Fibroblast of peridontal ligament (primary cell): ENCODE measurements around the gene MLEC.
A peak's percentile ranks its signal among the peaks of the same experiment; 100 is the strongest.

ENCODE experiments used
- DNase-seq: peaks from one replicate; pipeline ENCODE4 v3.0.0-alpha.2; 2010; ENCODE audit errors: extremely low read depth

The MLEC gene

DNA sequence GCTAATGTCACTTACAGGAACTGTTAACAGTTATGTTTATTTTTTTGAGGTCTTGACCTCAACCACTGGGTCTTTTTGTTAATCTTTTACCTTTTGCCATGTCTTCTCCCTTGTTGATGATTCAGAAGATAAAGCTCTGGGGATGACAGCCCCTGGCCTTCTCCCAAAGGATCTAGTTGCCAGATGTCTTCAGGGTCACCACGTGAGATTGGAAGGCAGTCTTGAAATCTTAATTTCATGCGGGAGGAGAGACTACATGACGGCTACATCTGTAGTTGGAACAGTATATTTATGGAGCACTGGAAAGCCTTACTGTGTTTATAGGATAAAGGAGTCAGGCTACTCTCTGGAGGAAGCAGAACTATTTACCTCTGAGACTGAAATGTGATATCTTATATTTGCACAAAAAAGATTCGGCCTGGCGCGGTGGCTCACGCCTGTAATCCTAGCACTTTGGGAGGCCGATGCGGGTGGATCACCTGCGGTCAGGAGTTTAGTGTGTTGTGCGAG is 5.6 kb downstream of the MLEC start:
- DNase-seq: no peak

DNA sequence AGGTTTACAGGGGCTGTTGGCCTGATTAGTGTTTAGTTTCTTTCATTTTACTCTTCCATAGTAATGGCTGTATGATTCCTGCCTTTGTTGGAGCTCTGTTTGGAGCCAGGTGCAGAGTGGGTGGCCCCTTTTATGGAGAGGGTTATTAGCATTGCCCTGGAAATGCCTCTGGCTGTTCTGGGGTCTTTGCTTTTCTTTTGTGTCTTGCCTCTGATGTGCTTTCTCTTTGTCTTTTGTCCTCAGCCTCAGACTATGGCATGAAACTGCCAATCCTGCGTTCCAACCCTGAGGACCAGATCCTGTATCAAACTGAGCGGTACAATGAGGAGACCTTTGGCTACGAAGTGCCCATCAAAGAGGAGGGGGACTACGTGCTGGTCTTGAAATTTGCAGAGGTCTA is 6.9 kb downstream of the MLEC start:
- no peak for DNase-seq

DNA sequence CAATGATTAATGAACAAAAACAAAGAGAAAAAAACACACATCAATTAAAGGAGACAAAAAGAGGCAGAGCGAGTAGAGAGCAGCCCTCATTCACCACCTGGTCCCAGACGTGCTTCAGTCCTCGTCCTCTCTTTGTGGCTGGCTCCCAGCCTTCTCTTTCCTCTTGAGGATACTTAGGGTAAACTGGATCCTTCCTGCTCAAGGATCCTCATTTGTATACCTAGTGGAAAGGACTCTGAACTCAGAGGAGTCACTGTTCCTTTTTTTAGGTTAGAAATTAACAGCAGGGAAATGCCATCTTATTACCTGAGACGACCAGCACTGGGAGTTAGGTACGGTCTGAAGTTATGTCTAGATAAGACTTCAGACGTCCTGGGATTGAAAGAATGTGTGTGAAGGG is 9.7 kb downstream of the MLEC start:
- no peak for DNase-seq

DNA sequence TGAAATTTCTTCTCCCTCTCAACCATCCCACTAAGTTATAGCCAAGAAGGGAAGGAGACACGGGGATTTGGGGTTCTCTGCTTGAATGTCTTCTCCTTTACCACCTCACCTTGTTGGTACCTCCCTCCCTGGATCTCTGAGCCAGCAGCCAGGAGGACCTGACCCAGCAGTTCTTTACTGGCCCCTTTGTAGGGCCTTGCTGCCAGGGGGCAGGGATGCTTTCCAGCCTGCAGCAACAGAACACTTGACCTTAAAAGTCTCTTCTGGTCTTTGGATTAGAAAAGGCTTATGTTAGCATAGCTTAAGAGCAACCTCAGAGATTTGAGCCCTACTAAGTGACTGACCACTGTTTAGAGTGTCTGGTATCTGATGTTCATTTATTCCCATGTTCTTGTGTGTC is 10.4 kb downstream of the MLEC start:
- DNase-seq: no peak

DNA sequence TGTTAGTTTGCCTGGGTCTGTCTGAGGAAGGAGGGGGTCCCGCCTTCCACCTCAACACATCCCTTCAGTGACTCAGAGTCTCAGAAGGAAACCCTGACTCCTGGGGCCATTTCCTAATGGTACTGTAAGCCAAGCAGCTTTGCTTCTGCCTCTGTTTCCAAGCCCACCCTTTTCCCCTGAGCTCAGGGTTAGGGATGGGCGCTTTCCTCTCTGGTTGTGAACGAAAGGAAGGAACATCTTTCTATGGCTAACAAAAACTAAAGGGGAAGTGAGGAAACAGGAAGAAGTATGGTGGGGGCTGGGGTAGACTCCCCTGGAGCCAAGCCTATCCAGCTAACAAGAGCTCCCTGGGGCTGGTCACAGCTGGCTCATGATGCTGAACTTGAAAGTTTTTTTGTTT is 11.7 kb downstream of the MLEC start:
- no peak for DNase-seq

DNA sequence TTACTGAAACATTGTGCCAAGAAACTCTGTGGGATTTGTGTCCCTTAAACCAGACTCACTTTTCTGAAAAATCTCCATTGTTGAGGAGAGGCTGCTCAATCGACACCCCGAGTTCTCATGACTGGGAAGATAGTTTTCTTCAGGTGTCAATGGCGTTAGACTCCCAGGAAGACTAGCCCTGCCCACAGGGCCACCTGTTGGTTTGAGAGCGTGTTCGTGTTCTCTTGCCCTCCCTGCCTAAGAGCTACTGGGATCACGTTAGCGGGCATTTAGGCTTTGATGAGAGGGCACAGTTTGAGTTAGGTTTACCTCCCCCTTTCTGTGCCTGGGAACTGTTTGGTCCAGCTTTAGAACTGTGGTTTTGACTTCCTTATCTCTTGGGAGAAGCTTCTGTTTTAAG is 12.6 kb downstream of the MLEC start:
- no peak for DNase-seq

DNA sequence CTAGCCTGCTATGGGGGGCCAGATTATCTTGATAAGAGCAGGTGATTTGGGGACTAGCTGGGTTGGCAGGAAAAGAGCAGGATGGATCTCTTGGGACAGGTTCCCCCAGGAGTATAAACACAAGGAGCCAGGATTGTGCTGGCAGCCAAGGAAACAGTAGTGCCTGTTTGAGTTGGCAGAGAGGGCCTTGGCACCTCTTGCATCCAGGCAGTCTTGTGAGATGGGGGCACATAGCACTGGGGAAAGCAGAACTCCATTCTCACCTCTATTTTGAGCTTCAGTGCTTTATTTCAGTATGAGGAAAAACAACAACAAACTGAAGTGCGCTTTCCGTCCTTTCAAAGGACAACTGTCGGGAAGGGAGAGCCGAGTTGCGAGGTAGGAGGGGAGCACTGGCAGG is 13.9 kb downstream of the MLEC start:
- no peak for DNase-seq

DNA sequence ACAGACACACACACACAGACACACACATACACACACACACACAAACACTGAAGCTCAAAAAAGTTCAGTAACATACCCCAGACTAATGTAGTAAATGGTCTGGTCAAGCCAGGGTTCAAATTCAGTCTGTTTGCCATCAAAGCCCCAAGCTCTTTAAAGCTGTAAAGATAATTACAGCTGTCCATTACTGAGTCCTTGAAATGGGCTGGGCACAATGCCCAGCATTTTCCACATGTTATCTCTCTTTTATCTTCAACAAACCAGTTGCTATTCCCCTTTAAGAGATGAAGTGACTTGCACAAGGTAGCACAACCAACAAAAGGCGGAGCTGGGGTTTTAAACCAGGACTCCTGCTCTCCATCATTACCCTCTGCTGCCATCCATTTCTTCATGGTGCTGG is 15.7 kb downstream of the MLEC start:
- no peak for DNase-seq

DNA sequence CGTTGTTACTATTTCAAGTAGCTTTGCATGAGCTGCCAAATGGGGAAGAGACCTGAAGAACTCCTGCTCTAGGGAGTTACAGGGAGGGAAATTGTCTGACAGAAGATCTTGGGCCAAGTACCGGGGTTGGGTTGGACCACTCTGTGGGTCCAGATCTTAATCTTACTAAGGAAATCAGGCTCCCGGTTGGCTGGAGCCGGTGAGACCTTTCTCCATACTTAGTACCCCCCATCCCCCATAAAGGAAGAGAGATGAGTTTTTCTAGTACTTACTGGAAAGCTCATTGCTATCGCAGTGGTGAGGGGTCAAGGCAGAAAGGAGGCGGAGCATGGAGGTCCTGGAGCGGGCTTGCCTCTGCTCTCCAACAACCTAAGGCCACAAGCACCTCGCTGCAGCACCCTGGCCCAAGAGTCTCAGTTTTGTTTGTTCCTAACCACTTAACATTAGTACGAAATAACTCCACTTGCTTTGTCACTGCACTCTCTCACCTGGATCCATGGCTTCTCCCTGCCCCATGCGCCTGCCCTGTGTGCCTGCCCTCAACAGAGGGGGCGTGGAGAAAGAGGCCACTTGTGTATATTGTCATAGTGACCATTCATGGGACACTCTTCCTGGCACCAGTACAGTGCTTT is 16.5 kb downstream of the MLEC start:
- no peak for DNase-seq

DNA sequence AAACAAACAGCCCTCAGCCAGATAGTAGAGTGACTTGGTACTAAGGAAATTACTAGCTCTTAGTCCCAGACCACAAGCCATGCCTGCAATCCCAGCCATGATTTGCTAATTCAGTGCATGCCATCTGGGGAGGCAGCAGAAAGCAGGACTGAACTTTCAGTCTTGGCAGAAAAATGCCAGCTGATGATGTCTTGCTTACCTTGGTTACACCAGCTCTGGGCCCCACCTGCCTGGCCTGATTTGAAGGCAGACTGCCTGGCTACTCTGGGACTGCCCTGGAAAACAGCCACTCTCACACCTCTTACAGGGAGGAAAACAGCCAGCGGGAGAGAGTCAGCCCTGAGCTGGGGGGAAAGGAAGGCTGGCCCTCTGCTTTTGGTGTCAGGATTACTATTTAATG is 18.7 kb downstream of the MLEC start:
- no peak for DNase-seq

DNA sequence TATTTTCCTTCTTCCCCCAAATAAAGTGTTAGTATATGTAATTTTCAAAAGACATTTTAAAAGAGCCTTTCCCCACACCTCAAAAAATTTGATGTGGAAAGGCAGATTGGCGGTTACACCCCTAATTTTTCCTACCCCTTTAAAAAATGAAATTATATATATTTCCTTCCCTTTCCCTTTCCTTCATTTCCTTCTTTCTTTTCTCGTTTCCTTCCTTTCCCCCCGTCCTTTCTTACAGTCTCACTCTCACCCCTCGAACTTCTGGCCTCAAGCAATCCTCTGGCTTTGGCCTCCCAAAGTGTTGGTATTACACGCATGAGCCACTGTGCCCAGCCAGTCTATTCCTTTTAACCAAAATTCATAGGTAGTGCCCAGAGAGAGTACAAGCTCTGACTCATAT is 19.1 kb downstream of the MLEC start:
- DNase-seq: no peak

DNA sequence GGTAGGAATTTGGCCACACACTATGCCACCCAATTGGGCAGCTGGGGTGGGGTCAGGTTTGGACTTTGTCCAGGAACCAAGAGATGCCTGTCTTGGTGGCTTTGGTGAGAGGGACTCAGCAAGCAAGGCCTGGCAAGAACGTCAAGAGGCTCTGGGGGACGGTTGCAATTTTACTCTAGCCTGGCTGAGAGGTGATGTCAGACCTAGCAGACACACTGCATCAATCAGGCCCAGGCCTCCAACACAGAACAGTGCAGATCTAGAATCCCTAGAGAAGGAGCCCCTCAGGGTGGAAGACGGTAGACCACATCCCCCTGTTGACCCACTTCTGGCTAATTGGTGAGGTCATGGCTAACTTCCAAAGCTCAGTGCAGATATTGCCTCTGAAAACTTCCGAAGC is 21.7 kb downstream of the MLEC start:
- no peak for DNase-seq

DNA sequence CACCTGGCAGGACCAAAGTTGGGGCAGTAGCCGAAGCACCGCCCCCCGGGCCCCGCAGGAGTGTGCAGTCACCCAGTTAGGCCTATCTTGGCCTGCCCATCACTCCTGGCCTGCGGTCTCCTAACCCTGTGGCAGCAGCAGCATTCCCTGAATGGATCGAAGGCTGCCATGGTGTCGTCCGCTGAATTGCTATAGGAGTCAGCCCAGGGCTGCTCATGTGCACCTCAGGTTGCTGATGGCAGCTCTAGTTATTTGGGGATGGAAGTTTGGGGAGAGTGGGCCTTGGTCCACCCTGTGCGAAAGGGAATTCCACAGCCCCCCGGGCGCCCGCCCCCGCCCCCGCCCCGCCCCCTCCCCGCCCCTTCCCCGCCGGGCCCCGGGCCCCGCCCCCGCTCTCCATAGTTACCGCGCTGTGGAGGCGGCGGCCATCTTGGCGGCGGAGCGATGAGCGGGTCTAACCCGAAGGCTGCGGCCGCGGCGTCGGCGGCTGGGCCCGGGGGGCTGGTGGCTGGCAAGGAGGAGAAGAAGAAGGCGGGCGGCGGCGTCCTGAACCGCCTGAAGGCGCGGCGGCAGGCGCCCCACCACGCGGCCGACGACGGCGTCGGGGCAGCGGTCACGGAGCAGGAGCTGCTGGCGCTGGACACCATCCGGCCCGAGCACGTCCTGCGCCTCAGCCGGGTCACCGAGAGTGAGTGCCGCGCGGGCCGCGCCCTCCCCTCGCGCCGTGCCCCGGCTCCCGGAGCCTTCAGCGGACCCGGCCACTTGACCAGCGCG is 23.3 kb downstream of the MLEC start, which contains the start of gene UNC119B:
Gene UNC119B (plus strand): TSS at position 428 of the 774 bp plus-strand sequence. CDS start 17 bp downstream, at position 445.
- no peak for DNase-seq

DNA sequence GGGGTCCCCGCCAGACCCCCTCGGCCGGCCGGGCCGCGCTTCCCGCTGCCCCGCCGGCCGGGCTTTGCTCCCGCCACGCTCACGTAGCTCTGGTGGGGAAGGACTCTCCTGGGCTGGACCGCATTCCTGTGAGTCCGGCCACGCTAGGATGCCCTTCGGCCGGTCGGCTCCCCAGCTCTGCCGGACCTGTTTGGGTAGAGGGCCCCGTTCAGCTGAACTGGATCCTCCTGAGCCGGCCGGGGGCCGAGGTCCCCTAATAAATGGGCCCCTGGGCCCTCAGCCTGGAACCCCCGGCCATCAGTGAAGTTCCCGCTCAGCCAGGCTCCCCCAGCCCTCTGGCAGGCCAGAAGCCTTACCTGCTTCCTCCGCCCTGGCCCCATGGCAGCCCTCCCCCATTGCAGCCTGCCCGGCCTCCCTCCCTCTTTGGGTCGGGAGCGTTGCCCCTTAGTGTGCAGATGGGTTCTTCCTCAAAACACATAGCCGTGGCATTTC is 23.9 kb downstream of the MLEC start:
- no peak for DNase-seq

DNA sequence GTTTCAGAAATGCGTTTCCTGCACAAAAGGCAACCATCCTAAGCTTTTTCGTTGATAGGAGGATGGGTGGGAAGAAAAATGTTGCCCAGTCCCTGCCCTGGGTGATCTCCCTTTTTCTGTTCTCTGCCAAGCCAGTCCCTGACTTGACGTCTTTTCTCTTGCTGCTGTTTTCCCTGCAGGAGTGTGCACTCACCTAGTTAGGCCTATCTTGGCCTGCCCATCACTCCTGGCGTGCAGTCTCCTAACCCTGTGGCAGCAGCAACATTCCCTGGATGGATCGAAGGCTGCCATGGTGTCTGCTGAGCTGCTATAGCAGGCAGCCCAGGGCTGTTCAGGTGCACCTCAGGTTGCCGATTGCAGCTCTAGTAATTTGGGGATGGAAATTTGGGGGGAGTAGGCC is 24.5 kb downstream of the MLEC start:
- no peak for DNase-seq

DNA sequence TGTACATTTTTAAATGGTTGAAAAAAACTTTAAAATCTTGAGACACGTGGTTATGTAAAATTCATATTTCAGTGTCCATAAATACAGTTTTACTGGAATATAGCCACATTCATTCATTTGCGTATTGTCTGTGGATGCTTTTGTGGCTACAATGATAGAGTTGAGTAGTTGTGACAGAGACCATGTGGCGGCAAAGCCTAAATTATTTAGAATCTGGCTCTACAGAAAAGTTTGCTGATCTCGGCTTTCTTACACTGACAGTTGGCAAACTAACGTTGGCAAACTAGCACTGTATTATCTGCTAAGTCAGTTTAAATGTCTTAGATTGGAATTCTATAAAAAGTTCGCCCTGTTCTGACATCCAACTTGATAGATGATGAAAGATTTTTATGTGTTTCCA is 25.7 kb downstream of the MLEC start:
- DNase-seq: no peak

DNA sequence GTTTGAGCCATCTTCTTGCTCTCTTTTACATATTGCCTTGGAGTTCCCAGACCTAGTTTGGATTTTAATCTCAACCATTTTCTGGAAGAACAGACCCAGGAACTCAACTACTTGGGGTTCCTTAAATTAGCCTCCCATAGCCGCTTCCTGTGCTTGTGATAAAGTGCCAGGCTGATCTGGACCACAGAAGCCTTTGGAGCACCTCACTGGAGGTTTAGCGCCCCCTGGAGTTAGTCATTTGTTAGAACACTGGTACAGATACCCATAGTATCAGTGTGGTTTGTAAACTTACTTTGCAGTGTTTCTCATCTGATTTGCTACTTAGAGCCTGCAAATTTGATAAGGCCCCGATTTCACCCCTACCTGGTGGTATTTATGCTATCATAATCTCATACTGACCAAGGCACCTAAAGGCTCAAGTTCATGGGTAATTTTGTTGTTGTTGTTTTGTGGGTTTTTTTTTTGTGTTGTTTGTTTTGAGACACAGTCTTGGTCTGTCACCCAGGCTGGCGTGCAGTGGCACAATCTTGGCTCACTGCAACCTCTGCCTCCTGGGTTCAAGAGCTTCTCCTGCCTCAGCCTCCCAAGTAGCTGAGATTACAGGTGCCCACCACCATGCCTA is 27.0 kb downstream of the MLEC start:
- DNase-seq: peak; percentile 88

DNA sequence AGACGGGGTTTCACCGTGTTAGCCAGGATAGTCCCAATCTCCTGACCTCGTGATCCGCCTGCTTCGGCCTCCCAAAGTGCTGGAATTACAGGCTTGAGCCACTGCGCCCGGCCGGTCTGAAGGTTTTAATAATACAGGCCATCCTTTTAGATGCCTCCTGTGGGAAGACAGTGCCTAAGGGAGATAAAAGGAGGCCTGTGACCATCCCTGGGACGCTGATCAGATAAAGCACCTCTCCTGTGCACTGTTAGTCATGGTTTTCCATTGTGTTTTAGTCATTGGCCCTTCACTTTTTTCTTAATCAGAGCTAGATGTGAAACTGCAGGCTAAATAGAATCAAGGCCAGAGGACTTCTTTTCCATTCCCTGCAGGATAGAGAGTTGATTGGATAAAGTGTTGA is 31.1 kb downstream of the MLEC start:
- DNase-seq: no peak

DNA sequence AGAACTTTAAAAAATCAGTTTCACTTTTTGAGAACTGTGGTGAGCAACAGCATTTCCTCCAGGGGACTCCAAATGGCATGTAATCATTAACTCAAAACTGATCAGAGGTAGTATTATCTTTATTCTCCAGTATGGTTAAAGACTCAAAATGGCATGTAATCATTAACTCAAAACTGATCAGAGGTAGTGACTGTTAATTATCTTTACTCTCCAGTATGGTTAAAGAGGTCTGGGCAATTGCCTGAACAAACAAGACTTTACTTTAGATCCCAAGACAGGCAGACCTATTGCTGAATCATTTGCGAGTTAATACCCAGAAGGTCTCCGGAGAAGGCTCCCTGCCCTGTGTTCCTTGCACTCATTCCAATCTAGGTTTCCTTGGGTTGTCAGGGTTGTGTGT is 32.1 kb downstream of the MLEC start:
- no peak for DNase-seq

DNA sequence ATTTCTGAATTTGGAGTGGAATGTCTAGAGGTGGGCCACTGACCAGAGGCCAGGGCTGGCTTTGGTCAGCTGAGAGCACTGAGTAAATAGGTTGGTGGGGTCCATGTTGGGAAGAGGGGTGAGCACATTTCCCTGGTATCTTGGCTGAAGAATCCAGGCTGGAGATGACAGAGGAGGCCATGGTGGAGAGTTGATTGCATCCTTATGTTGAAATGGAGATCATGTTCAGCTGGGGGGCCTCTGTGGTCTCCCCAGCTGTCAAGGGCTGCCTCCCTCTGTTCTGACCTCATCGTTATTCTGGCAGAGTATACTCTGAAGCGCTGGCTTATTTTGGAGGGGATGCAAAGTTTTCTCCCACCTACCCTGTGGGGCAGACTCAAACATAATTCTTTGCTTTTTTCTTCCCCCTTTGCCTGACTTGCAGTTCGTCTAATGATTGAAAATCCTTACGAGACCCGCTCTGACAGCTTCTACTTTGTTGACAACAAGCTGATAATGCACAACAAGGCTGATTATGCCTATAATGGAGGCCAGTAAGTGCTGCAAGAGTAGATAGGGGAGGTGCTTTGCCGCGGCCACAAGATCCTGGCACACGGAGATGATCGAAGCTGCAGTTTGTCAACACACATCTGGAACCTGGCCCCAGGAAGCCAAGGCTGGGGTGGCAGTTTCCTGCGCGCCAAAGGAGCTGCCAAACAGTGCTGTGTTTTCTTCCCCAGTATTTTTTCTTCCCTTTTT is 32.7 kb downstream of the MLEC start:
- peak; percentile 89 for DNase-seq

DNA sequence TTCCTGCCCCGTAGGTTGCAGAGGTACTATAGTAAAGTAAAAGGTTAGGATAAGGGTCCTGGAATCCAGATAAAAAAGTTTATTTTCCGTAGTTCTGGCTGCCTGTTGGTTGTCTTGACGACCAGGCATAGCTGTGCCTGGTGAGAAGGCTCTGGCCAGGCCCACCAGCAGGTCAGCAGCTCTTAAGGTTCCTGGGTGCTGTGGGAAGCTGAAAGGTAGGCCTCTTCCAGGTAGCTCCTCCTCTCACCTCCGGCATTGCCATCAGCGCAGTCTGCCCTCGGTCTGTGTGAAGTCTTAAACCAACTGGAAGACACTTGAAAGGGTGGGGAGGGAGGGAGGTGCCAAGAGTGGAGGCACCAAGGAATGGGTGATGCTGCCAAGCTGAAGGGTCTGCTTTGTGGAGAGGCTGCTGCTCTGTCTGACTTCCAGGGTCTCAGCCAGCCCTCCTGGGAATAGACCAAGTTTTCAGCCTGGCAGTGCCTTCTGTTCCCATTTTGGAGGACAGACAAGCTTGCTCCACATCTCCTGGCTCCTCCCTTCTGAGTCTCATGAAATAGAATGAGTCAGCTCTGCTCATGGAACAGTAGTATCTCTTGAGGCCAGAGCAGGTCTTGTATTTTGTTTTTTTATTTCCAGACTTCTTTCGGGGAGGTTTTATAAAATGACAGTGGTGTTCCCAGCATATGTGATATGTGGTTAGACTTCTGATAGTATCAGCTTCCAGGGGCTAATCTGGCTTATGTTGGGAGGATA is 33.5 kb downstream of the MLEC start:
- DNase-seq: peak; percentile 85
